Measurements from ENCODE around the gene ZSCAN12.

Gene ZSCAN12

DNA sequence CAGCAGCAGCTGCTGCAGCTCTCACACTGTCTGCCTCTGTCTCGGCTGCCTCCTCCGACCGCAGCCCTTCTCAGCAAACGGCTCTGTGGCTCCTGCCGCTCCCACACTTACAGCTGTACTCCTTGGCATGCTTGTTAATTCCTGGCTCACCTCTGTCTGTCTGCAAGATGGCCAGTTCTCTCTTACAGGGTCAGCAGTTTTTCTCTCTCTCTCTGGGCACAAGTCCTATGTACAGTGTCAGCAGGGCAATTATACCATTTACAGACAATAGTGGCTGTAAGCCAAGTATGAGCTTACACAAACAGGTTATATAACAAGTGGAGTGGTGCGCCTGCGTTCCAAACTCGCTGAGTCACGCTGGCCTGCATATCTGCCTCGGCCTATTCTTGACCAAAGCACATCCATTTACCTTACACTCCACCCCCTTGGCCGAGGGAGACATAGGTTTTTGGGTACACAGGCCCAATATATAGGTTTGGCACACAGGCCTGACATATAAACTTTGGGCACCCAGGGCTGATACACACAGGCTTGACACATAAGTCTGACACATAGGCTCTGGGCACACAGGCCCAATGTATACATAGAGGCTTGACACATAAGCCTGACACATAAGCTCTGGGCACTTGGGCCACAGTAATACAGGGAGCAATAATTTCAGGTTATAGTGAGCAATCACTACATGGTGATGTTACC, 45.4 kb downstream of the ZSCAN12 start:
- DNase-seq, result no peak

DNA sequence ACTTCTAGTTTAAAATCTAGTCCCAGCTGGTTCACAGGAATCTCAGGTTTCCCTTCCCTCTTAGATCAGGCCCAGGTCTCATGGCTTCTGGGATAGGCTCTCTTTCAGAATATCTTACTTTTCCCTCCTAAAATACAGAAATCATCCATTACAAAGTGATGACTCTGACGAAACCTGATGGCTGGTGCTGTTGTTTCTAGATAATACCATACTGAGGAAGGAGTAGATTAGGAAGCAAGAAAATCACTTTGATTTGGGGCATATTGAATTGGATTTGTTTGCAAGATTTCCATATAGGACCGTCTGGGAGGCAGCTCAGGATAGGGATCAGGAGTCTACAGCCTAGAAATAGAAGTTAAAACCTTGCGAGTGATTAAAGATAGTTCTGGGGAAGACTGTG, 46.2 kb downstream of the ZSCAN12 start:
- no peak for DNase-seq

DNA sequence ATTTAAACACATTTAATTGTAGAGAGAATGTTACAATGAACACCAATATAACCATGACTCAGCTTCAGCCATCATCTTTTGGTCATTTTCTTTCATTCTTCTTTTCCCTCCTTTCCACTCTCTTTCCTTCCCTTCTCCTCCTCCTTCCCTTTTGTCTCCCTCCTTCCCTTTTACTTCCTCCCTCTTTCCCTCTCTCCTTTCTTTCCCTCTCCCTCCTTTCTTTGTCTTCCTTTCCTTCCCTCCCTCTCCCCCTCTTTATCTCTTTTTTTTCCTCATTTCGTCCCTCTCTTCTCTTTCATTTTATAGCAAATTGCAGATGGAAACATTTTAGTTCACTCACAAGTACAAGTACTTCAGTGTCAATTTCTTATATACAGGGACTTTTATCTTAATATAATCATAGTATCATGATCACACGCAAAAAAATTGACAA, 48.0 kb downstream of the ZSCAN12 start:
- DNase-seq, result no peak

DNA sequence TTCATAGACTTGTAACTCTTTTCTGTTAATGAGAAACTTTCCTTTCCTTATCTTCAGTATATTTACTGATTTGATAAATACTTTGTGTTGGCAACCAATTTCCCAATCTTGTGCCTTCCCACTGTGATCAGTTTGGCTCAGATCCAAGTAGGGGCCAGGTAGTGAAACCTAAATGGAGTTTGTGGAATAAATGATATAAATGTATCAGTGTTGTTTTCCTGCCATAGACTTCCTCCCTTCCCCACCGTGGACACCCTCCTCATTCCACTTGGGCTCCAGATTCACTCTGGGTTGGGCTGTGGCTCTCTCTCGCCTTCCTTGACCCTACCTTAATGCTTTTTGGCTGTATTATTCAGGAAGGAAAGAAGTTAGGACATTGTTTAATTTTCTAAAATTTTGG, 48.5 kb downstream of the ZSCAN12 start:
- DNase-seq, result no peak

DNA sequence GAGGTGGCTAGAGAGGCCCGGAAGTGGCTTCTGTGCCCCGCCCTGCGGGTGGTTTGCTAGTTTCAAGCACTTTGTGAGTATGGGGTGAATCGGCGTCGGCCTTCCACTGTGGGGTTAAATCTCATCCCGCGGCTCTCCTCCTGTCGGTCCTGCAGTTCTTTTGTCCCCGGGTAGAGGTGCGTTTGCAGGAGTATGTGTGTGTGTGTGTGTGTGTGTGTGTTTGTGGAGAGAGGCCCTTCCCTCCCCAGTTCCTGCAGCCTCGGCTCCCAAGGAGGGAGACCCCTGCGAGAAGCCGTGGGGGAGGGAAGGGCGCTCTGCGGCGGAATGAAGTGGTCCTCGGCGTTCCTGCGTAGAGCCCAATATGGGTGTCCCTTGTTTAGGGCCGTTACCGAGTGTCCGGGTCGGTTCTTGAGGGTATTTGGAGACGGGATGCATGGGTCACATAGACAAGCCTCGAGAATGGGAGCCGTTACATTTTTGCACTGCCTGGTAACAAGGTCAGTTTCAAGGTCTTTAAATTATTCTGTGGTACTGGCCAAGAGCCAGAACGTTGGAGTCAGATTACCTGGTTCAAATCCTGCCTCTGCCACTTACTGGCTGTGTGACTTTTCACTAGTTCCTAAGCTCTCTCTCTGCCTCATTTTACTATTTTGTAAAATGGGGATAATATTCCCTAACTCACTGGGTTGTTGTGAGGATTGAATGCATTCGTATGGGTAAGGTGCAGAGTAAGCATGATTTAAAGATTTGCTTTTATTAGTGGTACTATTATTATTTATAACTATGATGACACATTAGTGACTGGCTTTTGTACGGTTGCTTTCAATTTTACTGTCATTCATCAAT, 49.4 kb downstream of the ZSCAN12 start, which contains the start of gene ZKSCAN3:
Gene ZKSCAN3, plus strand, starts transcription at position 56 of the 846 bp plus-strand sequence. CDS start 9,640 bp downstream, outside the sequence.
- peak; percentile 77 for DNase-seq

DNA sequence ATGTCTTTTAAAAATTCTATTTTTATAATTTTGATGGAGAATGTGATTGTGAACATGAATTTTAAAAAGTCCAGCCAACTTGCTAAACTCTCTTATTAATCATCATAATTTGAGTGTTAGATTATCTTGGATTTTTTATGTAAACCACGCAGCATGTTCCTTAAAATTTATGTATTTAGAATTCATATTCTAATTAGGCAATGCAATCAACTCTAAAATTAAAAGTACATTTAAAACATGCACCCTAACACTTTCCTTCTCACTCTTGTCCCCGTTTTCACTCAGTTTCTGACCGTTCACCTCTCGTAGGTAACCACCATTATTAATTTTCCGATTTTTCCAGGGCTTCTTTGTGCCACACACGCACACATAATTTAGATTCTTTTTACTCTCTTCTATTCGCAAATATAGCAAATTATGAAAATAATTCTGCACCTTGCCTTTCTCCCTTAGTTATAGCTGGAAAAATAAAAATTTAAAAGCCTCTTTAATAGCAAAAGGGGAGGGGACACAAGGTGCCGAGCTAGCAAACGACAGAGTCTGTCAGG, 50.1 kb downstream of the ZSCAN12 start:
- no peak for DNase-seq

GRCh38 chr6:28347119-28347518, 52.4 kb downstream of the ZSCAN12 start:
- DNase-seq, result no peak

DNA sequence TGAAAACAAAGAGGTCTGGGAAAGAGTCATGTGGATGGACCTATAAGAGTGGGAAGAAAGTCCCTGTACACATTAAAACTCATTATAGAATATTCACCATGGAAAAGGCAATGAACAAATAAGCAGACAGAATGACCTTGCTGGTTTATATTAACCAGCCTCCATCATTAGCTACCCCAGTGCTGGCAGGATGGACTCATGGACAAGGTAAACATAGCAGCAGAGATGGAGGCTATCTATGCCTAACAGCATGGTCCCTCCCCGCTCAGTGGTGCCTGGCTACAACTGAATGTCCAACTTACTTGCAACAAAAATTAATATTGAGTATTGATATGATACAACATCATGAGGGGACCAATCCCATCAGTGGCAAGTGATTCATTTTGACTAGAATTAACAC, 54.3 kb downstream of the ZSCAN12 start:
- DNase-seq, result no peak

- DNase-seq, result no peak
Measured at GRCh38 chr6:28343898-28344677, 55.5 kb downstream of the ZSCAN12 start.

DNA sequence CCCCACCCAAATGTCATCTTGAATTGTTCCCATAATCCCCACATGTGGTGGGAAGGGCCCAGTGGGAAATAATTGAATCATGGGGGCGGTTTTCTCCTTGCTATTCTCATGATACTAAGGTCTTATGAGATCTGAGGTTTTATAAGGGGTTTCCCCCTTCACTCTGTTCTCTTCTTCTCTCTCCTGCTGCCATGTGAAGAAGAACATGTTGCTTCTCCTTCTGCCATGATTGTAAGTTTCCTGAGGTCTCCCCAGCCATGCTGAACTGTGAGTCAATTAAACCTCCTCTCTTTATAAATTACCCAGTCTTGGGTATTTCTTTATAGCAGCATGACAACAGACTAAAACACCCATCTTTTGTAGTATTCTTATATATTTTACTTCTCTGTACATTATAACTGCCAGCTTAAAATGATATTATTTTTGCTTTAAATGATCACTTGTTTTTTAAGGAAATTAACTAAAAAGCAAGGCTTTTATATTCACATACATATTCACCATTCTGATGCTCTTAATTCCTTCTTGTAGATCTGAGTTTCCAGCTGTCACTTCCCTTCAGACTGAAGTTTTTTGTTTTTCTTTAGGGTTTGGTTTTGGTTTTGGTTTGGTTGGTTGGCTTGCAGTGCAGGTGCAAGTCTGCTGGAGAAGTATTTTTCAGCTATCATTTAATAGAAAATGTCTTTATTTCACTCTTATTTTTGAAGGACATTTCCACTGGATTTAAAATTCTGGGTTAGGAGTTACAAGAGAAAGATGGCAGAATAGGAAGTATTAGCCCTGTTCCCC, 59.0 kb downstream of the ZSCAN12 start:
- DNase-seq, result no peak

DNA sequence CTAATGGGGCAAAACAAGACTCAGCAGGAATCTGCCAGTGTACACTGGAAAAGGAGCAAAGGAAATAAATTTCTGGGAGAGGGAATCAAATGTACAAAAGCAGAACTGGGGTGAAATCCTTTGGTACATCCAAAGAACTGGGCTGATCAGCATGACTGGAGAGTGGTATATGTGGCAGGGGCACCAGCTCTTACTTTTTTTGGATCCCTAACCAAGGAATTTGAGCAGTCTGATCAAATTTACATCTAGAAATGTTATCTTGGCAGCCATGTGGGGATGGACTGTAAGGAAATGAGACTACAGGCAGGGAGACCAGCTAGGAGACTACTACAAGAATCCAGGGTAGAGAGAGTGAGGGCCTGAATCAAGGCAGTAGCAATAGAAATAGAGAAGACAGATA, 62.4 kb downstream of the ZSCAN12 start:
- DNase-seq, result no peak

- DNase-seq, result peak; percentile 50
Measured at GRCh38 chr6:28336284-28337120, 63.0 kb downstream of the ZSCAN12 start.

DNA sequence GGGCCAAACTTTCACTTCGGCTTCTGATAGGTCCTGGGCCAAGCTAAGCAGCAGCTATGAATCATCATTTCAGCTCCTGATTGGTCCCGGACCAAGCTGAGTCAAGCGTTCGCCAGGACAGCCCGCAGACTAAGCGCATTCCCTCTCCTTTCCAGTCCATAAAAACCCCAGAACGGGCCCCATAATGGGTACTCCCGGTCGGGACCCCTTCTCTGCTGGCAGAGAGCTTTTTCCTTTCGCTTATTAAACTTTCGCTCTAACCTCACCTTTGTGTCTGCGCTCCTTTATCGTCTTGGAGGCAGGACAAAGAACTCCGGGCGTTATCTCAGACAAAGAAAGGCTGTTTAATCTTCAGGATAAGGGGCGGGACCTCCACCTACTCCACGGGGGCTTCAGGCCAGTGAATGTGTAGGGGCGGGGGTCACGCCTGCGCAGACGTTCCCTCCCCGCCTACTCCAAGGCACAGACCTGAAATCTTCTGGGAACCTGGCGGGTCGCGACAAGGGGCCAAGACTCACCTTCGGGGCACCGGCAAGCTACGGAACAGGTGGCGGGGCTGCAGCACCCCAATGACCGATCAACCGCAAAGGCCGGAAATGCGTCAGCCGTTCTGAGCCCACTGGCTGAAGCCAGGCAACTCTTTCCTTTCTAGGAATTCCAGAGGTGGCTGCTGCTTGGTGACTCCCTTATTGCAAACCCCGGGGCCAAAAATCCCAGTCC, 63.8 kb downstream of the ZSCAN12 start, which contains the start of gene ZSCAN31:
Gene ZSCAN31, minus strand, starts transcription at position 585 of the 720 bp plus-strand sequence. CDS start 6,465 bp downstream, outside the sequence.
- peak; percentile 99 for DNase-seq

- no peak for DNase-seq
Measured at GRCh38 chr6:28335040-28335563, 64.4 kb downstream of the ZSCAN12 start.

DNA sequence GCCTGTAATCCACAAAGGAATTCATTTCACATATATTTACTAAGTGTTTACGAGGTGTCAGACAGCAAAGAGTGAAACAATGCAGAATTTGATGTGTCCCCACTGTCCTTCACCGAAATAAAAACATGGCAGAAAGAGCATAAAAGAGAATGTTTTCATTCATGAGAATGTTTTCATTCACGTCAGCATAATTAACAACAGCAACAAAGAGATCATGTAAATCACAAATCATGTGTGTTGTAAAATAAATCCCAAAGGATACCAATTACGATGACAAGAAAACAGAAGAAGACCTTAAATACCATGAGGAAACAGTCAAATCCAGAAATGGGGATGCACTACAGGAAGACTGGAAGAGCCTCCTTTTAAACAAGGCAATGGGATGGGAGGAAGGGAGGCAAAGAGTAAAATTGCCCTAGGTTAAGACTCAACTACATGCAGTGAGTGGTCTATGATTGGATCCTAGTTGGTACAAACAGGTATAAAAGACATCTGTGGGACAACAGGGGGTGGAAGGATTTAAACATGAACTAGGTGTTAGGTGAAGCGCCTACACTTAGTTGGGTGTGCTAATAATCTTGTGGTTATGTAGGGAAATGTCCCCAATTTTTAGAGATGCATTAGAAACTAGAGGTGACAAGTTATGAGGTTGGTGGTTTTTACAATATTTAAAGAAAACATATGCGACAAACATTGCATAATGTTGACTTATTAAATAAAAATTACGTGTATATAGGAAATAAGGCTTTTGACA, 65.1 kb downstream of the ZSCAN12 start:
- DNase-seq, result no peak

DNA sequence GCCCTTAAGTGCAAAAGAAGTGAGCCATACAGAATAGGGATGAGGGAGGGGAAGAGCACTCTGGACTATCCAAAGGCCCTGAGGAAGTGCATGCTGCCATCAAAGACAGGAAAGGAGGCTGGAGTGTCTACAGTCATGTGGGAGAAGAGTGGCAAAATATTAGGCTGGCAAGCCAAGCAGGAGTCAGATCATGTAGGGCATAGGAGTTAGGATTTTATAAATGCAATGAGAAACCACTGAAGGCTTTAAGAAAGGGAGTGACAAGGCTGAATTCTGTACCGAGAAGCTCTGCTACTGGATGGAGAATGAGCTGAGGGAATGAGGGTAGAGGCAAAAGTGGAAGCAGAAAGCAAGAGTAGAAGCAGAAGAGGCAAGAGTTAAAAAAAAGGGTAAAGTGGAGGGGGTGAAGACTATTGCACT, 65.9 kb downstream of the ZSCAN12 start:
- no peak for DNase-seq

DNA sequence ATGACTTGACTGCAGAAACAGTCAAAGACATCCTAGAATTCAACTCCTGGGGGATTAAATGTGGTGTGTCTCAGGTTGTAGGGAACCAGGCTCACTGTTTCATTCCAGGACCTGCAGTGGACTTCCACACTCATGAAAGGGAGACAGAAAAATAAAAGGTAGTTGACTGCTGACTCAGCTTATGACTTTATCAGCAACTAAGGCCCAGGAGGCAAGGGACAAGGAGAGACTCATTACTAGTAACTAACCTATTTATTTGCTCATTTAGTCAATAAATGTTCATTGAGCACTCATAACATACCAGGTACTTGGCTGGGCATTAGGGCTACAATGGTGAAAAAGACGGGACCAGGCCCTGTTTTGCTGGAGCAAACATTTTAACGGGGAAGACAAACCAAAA, 66.5 kb downstream of the ZSCAN12 start:
- DNase-seq, result no peak

GRCh38 chr6:28330041-28330440, 69.5 kb downstream of the ZSCAN12 start:
- DNase-seq, result no peak

Measured in fibroblast of skin of back (primary cell).